ENCODE data around the gene MYLIP. TPM values are rescaled to one million over a fixed set of nuclear protein-coding genes. Genes with fewer than 3 reads are reported as not detected.

Gene MYLIP
- total and polyA plus RNA-seq, 11 donors = 6.6 to 19.9 (median 12.4) TPM

GRCh38 chr6:16154904-16155303, 26.0 kb downstream of the MYLIP start:
- H3K9me3 ChIP-seq = no peaks in the 10 kb centered on the region
- intact Hi-C loops (cut with DNase I) = no loop called here
- DNase-seq (peak; percentile 52 to 65 (median 57)), ATAC-seq (peak; percentile 73 to 90 (median 87))
- TF ChIP-seq CTCF (IDR thresholded peaks at IDR 0.05) (no peak), POLR2A (IDR thresholded peaks at IDR 0.05) (no peak)
- no peak overlapping the region for H3K4me3 ChIP-seq
- H3K36me3 ChIP-seq = peaks cover 0 to 32% (median 25%) of the 10 kb centered on the region in 9 donors
- H3K27ac ChIP-seq = peak overlapping the region in 3 of 12 donors; percentile 5 to 36 (median 22)
- H3K4me1 ChIP-seq = peaks cover 0 to 13% (median 0%) of the 10 kb centered on the region in 12 donors
- 71 to 82% (median 77%) methylated on average over 2 of the region's 2 CpGs for WGBS, 4 donors
- H3K27me3 ChIP-seq = no peaks in the 10 kb centered on the region

GRCh38 chr6:16157492-16157891, 28.6 kb downstream of the MYLIP start:
- Histone ChIP-seq H3K4me1 (peaks cover 0 to 13% (median 0%) of the 10 kb centered on the region in 12 donors), H3K36me3 (peaks cover 0 to 14% (median 3%) of the 10 kb centered on the region in 9 donors), H3K27ac (no peak overlapping the region), H3K4me3 (no peak overlapping the region), H3K9me3 (no peaks in the 10 kb centered on the region), H3K27me3 (no peaks in the 10 kb centered on the region)
- no peak for DNase-seq
- WGBS, 4 donors = 54 to 66% (median 60%) methylated on average over 3 of the region's 3 CpGs
- no peak for ATAC-seq
- TF ChIP-seq CTCF (IDR thresholded peaks at IDR 0.05) (no peak), POLR2A (IDR thresholded peaks at IDR 0.05) (no peak)
- intact Hi-C loops (cut with DNase I) = no loop called here

- WGBS, 4 donors = 42 to 56% (median 44%) methylated on average over 11 of the region's 11 CpGs
- H3K36me3 ChIP-seq = peaks cover 0 to 10% (median 0%) of the 10 kb centered on the region in 9 donors
- H3K27me3 ChIP-seq = no peaks in the 10 kb centered on the region
- intact Hi-C loops (cut with DNase I) = no loop called here
- ATAC-seq (peak in 3 of 4 donors; percentile 46 to 72 (median 49)), DNase-seq (peak in 3 of 5 donors; percentile 31 to 63 (median 55))
- TF ChIP-seq POLR2A (IDR thresholded peaks at IDR 0.05) = no peak
- no peak for TF ChIP-seq CTCF (IDR thresholded peaks at IDR 0.05)
- no peak overlapping the region for H3K4me3 ChIP-seq
- H3K27ac ChIP-seq = no peak overlapping the region
- H3K9me3 ChIP-seq = no peaks in the 10 kb centered on the region
- H3K4me1 ChIP-seq = peaks cover 0 to 13% (median 0%) of the 10 kb centered on the region in 12 donors
Observed at GRCh38 chr6:16157909-16158308, 29.0 kb downstream of the MYLIP start.

GRCh38 chr6:16158943-16159557, 30.2 kb downstream of the MYLIP start:
- Histone ChIP-seq H3K4me1 (peaks cover 0 to 13% (median 0%) of the 10 kb centered on the region in 12 donors), H3K27ac (no peak overlapping the region), H3K4me3 (no peak overlapping the region), H3K9me3 (no peaks in the 10 kb centered on the region), H3K36me3 (peaks cover 0 to 3% (median 0%) of the 10 kb centered on the region in 9 donors), H3K27me3 (no peaks in the 10 kb centered on the region)
- intact Hi-C loops (cut with DNase I) = no loop called here
- no peak for DNase-seq
- 87 to 93% (median 92%) methylated on average over 7 of the region's 7 CpGs for WGBS, 4 donors
- no peak for TF ChIP-seq POLR2A (IDR thresholded peaks at IDR 0.05)
- ATAC-seq = no peak
